DND-41 (cell line): ENCODE data around the gene SEC61A1.

Experiments used
- ATAC-seq: fragments of 200-7000 bp; cut with Tn5 transposase; 3 replicates; pipeline ENCODE4 v1.9.1; 2021; ENCODE audit warnings: low read depth; ENCODE audit not compliant: insufficient read depth
- DNase-seq: peaks from one replicate; pipeline ENCODE4 v3.0.0-alpha.2; 2020
- H2AFZ ChIP-seq: 2 replicates; pipeline ENCODE4 v1.6.0; 2012; ENCODE audit warnings: low read depth, low read length
- H3K27ac ChIP-seq: 2 replicates; pipeline ENCODE4 v1.5.1; 2012; ENCODE audit warnings: low read length, inconsistent platforms
- H3K27me3 ChIP-seq: fragments of 200-600 bp; sonication (generic); 2 replicates; pipeline ENCODE4 v1.6.0; 2012; ENCODE audit warnings: low read length, mild to moderate bottlenecking, inconsistent platforms; ENCODE audit not compliant: insufficient read depth, poor library complexity
- H3K36me3 ChIP-seq: 2 replicates; pipeline ENCODE4 v1.5.1; 2012; ENCODE audit warnings: low read length, inconsistent platforms; ENCODE audit not compliant: insufficient read depth
- H3K4me1 ChIP-seq: 2 replicates; pipeline ENCODE4 v1.5.1; 2012; ENCODE audit warnings: mild to moderate bottlenecking, low read length; ENCODE audit not compliant: insufficient read depth
- H3K4me2 ChIP-seq: 2 replicates; pipeline ENCODE4 v1.6.0; 2012; ENCODE audit warnings: mild to moderate bottlenecking, moderate library complexity, low read length, inconsistent platforms; ENCODE audit not compliant: insufficient read depth
- H3K4me3 ChIP-seq, 2 experiments: fragments of 200-600 bp in 1 of 2; shearing (Covaris generic) in 1 of 2; 2 replicates each; pipeline ENCODE4 v1.5.1; 2012 to 2016; ENCODE audit warnings: inconsistent platforms in 2 of 2, low read length in 2 of 2, mild to moderate bottlenecking in 2 of 2, low read depth in 1 of 2, moderate library complexity in 1 of 2
- H3K79me2 ChIP-seq: 2 replicates; pipeline ENCODE4 v1.6.0; 2012; ENCODE audit warnings: low read length, inconsistent platforms; ENCODE audit not compliant: insufficient read depth
- H3K9ac ChIP-seq: 2 replicates; pipeline ENCODE4 v1.6.0; 2012; ENCODE audit warnings: low read depth, mild to moderate bottlenecking, inconsistent platforms, low read length, moderate library complexity
- H3K9me3 ChIP-seq: 2 replicates; pipeline ENCODE4 v1.5.1; 2012; ENCODE audit warnings: low read length, moderate library complexity, mild to moderate bottlenecking, inconsistent platforms; ENCODE audit not compliant: insufficient read depth, severe bottlenecking
- H4K20me1 ChIP-seq: 2 replicates; pipeline ENCODE4 v1.6.0; 2012; ENCODE audit warnings: low read length; ENCODE audit not compliant: insufficient read depth
- EZH2 ChIP-seq: IDR thresholded peaks from 3 replicates; pipeline ENCODE4 v1.6.1; 2012; ENCODE audit warnings: borderline replicate concordance, low read depth, mild to moderate bottlenecking, moderate library complexity, low read length, inconsistent platforms; ENCODE audit not compliant: severe bottlenecking
- TF ChIP-seq, protein P1 (sequence below): IDR thresholded peaks from 2 replicates; pipeline ENCODE4 v1.5.1; 2012; ENCODE audit warnings: borderline replicate concordance, low read length, moderate library complexity, mild to moderate bottlenecking; ENCODE audit not compliant: poor library complexity, severe bottlenecking; ENCODE audit errors: extremely low read depth

The SEC61A1 gene

DNA sequence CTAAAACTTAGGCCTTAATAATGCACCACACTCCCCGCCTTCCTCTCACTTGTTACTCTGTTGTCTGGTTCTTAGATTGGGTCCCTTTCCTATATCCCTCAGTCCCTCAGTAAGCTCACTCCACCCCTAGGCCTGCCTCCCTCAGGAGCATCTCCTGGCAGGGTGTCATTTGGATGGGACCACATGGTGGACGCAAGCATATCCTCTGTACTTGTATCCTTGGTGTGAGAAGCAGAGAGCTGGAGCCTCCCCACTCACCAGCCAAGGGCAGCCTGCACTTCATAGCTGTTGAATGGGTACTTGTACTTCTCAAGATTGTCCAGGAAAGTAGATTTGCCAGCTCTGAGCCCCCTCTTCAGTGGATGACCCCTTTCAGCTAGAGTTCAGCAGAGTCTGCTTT is 11.6 kb downstream of the SEC61A1 start:
- H4K20me1 ChIP-seq: peaks cover 45% of the 10 kb centered on the region
- no peak for ATAC-seq
- H3K9me3 ChIP-seq: no peaks in the 10 kb centered on the region
- H3K4me2 ChIP-seq: no peak overlapping the region
- no peak for DNase-seq
- H2AFZ ChIP-seq: no peak overlapping the region
- TF ChIP-seq EZH2: no peak
- H3K4me3 ChIP-seq: no peak overlapping the region
- H3K27ac ChIP-seq: no peak overlapping the region
- H3K4me1 ChIP-seq: no peaks in the 10 kb centered on the region
- H3K36me3 ChIP-seq: peaks cover 98% of the 10 kb centered on the region
- no peaks in the 10 kb centered on the region for H3K27me3 ChIP-seq
- peaks cover 4% of the 10 kb centered on the region; the same call in 1 of the 2 replicates for H3K79me2 ChIP-seq
- H3K9ac ChIP-seq: no peak overlapping the region

DNA sequence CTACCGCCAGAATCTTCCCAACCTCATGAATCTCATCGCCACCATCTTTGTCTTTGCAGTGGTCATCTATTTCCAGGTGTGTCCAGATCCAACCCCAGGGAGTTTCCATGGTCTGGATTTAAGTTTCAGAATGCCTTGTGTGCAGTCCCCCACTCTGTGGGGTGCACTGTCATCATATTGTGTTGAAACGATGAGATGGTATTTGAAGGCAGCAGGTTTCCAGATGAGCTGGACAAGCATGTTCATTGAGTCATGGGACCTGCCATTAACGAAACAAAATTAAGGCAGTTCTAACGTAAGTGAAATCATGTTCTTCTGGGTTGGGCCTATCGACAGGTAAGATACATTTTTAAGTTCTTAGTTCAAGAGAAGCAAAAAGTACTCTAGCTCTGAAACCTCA is 12.7 kb downstream of the SEC61A1 start:
- no peak overlapping the region for H2AFZ ChIP-seq
- peaks cover 98% of the 10 kb centered on the region for H3K36me3 ChIP-seq
- no peaks in the 10 kb centered on the region for H3K4me1 ChIP-seq
- no peak for ATAC-seq
- H3K4me3 ChIP-seq: no peak overlapping the region
- H4K20me1 ChIP-seq: peaks cover 50% of the 10 kb centered on the region
- no peak overlapping the region for H3K27ac ChIP-seq
- no peak overlapping the region for H3K9ac ChIP-seq
- H3K79me2 ChIP-seq: peaks cover 4% of the 10 kb centered on the region; the same call in 1 of the 2 replicates
- no peaks in the 10 kb centered on the region for H3K27me3 ChIP-seq
- DNase-seq: no peak
- TF ChIP-seq, protein P1, sequence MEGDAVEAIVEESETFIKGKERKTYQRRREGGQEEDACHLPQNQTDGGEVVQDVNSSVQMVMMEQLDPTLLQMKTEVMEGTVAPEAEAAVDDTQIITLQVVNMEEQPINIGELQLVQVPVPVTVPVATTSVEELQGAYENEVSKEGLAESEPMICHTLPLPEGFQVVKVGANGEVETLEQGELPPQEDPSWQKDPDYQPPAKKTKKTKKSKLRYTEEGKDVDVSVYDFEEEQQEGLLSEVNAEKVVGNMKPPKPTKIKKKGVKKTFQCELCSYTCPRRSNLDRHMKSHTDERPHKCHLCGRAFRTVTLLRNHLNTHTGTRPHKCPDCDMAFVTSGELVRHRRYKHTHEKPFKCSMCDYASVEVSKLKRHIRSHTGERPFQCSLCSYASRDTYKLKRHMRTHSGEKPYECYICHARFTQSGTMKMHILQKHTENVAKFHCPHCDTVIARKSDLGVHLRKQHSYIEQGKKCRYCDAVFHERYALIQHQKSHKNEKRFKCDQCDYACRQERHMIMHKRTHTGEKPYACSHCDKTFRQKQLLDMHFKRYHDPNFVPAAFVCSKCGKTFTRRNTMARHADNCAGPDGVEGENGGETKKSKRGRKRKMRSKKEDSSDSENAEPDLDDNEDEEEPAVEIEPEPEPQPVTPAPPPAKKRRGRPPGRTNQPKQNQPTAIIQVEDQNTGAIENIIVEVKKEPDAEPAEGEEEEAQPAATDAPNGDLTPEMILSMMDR: no peak
- TF ChIP-seq EZH2: no peak
- H3K9me3 ChIP-seq: no peaks in the 10 kb centered on the region
- H3K4me2 ChIP-seq: no peak overlapping the region

DNA sequence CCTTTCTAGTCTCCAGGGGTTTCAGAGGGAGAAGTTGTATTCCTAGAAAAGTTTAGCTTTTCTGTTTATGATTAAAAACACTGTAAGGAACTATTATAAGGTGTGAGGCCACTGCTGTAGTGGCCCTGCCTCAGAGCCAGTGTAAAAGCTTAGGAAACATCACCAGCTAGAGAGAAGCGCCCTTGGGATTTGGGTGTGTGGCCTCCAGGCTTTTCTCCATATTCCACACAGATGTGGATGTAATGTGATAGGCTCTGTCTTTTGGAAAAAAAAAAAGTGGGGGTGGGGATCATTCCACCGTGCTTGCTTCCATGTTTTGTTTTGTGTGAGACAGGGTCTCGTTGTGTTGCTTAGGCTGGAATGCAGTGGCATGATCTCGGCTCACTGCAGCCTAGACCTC is 13.9 kb downstream of the SEC61A1 start:
- Histone ChIP-seq H3K4me3 (no peak overlapping the region), H3K27me3 (no peaks in the 10 kb centered on the region), H4K20me1 (peaks cover 53% of the 10 kb centered on the region), H2AFZ (no peak overlapping the region), H3K27ac (no peak overlapping the region), H3K36me3 (peaks cover 98% of the 10 kb centered on the region), H3K9ac (no peak overlapping the region), H3K4me2 (no peak overlapping the region), H3K4me1 (no peaks in the 10 kb centered on the region), H3K9me3 (no peaks in the 10 kb centered on the region), H3K79me2 (peaks cover 8% of the 10 kb centered on the region)
- TF ChIP-seq, protein P1: no peak
- no peak for TF ChIP-seq EZH2
- ATAC-seq (no peak), DNase-seq (no peak)

DNA sequence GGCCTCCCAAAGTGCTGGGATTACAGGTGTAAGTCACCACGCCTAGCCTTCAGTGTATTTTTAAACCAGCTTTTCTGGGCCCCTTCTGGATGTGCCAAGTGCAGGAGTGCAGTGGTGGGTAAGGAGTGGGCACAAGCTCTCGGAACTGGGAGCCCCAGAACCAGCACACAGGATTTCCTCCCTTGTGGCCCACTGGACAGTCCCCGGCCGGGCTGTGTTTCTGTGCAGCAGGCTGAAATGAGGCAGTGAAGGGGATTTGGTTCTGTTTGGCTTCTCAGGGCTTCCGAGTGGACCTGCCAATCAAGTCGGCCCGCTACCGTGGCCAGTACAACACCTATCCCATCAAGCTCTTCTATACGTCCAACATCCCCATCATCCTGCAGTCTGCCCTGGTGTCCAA is 14.4 kb downstream of the SEC61A1 start:
- H3K9ac ChIP-seq: no peak overlapping the region
- H3K79me2 ChIP-seq: peaks cover 12% of the 10 kb centered on the region
- no peaks in the 10 kb centered on the region for H3K27me3 ChIP-seq
- DNase-seq (no peak), ATAC-seq (no peak)
- H3K4me1 ChIP-seq: no peaks in the 10 kb centered on the region
- H2AFZ ChIP-seq: no peak overlapping the region
- H3K4me2 ChIP-seq: no peak overlapping the region
- no peak overlapping the region for H3K27ac ChIP-seq
- H4K20me1 ChIP-seq: peaks cover 54% of the 10 kb centered on the region
- peaks cover 98% of the 10 kb centered on the region for H3K36me3 ChIP-seq
- H3K4me3 ChIP-seq: no peak overlapping the region
- TF ChIP-seq EZH2: no peak
- TF ChIP-seq, protein P1: no peak
- H3K9me3 ChIP-seq: no peaks in the 10 kb centered on the region
